GM12878 (cell line): ENCODE data around the gene HP1BP3. TPM values are rescaled to one million over a fixed set of nuclear protein-coding genes. Genes with fewer than 3 reads are reported as not detected.

Experiments used
- ATF7 ChIP-seq: fragments of 450-650 bp; IDR thresholded peaks from 2 replicates; pipeline ENCODE4 v1.6.1; 2016; ENCODE audit warnings: low read depth, mild to moderate bottlenecking
- BCL11A ChIP-seq: IDR thresholded peaks from 2 replicates; pipeline ENCODE4 v1.6.1; 2011; ENCODE audit warnings: low read depth, low read length
- BHLHE40 ChIP-seq, 2 experiments: fragments of 450-650 bp in 1 of 2; IDR thresholded peaks; 2 replicates each; pipeline ENCODE4 v1.6.1; 2011 to 2017; ENCODE audit warnings: low read depth in 2 of 2, borderline replicate concordance in 1 of 2, improper control_type of control experiment in 1 of 2, low read length in 1 of 2, mild to moderate bottlenecking in 1 of 2
- EED ChIP-seq: sonication (generic); IDR thresholded peaks from 2 replicates; pipeline ENCODE4 v1.6.1; 2016; ENCODE audit warnings: antibody characterized with exemption, low read depth
- EGR1 ChIP-seq, 2 experiments: IDR thresholded peaks; 1 replicate in 1 of 2; 2 replicates in 1 of 2; pipeline ENCODE4 v1.6.1; 2011 to 2012; ENCODE audit warnings: low read depth in 2 of 2, low read length in 2 of 2, borderline replicate concordance in 1 of 2, mild to moderate bottlenecking in 1 of 2, moderate library complexity in 1 of 2
- FOXM1 ChIP-seq: IDR thresholded peaks from 2 replicates; pipeline ENCODE4 v1.6.1; 2012; ENCODE audit warnings: low read depth, mild to moderate bottlenecking, inconsistent platforms, low read length, moderate library complexity
- HCFC1 ChIP-seq: fragments of 150-350 bp; IDR thresholded peaks from 2 replicates; pipeline ENCODE4 v1.6.1; 2014; ENCODE audit warnings: low read length
- HDGF ChIP-seq: fragments of 450-650 bp; IDR thresholded peaks from 2 replicates; pipeline ENCODE4 v1.6.1; 2016; ENCODE audit warnings: antibody characterized with exemption
- NBN ChIP-seq: fragments of 450-650 bp; IDR thresholded peaks from 2 replicates; pipeline ENCODE4 v1.6.1; 2016
- RB1 ChIP-seq: fragments of 450-650 bp; formaldehyde crosslinking; IDR thresholded peaks from 2 replicates; pipeline ENCODE4 v1.6.1; 2017; ENCODE audit warnings: mild to moderate bottlenecking, borderline replicate concordance
- SMARCA5 ChIP-seq: fragments of 450-650 bp; IDR thresholded peaks from 2 replicates; pipeline ENCODE4 v1.6.1; 2017; ENCODE audit warnings: mild to moderate bottlenecking
- SMC3 ChIP-seq: IDR thresholded peaks from 2 replicates; pipeline ENCODE4 v1.6.1; 2011; ENCODE audit warnings: low read length, improper control_type of control experiment, borderline replicate concordance
- STAT1 ChIP-seq: fragments of 450-650 bp; conservative IDR thresholded peaks from 2 replicates; pipeline ENCODE4 v1.6.1; 2014; ENCODE audit warnings: antibody characterized with exemption, mild to moderate bottlenecking
- polyA plus RNA-seq, 11 experiments: library from polyadenylated mRNA; depleted of rRNA in 4 of 11; unstranded in 6 of 11; stranded (reverse) in 5 of 11; fragments of >200 nt; fragmentation: Nextera tagmentation in 4 of 11; fragmentation: Illumina TruSeq in 1 of 11; extraction: Ambion mirVana in 4 of 11; extraction: Trizol in 1 of 11; gene quantifications; 1 replicate in 1 of 11; 2 replicates in 10 of 11; pipeline versions ENCODE4 v1.2.1 to v1.2.3, GENCODE V29; 2011 to 2016; ENCODE audit warnings: inconsistent platforms in 2 of 11, missing spikeins in 2 of 11, low read depth in 1 of 11
- total RNA-seq, 4 experiments: library from RNA; depleted of rRNA in 3 of 4; stranded (reverse); fragments of >200 nt in 3 of 4; fragmentation: Illumina TruSeq in 1 of 4; extraction: Trizol in 1 of 4; gene quantifications; 2 replicates each; pipeline versions ENCODE4 v1.2.1 to v1.2.3, GENCODE V29; 2013 to 2021
- TF ChIP-seq, protein P1 (sequence below): fragments of 450-650 bp; IDR thresholded peaks from 2 replicates; pipeline ENCODE4 v1.6.1; 2017; ENCODE audit warnings: mild to moderate bottlenecking, low read depth, inconsistent platforms; ENCODE audit not compliant: poor library complexity, severe bottlenecking
- TF ChIP-seq, protein P2 (sequence below): IDR thresholded peaks from 2 replicates; pipeline ENCODE4 v1.6.1; 2011; ENCODE audit warnings: low read depth, mild to moderate bottlenecking, low read length, moderate library complexity, borderline replicate concordance; ENCODE audit errors: extremely low read depth
- TF ChIP-seq, protein P3 (sequence below): IDR thresholded peaks from 2 replicates; pipeline ENCODE4 v1.6.1; 2012; ENCODE audit warnings: low read length, inconsistent platforms
- TF ChIP-seq, protein P4 (sequence below): IDR thresholded peaks from 2 replicates; pipeline ENCODE4 v1.6.1; 2011; ENCODE audit warnings: low read depth, low read length, improper control_type of control experiment, borderline replicate concordance
- TF ChIP-seq, protein P5 (sequence below): IDR thresholded peaks from 2 replicates; pipeline ENCODE4 v1.6.1; 2011; ENCODE audit warnings: borderline replicate concordance, low read depth, mild to moderate bottlenecking, moderate library complexity, mixed read lengths, low read length; ENCODE audit not compliant: insufficient read depth; ENCODE audit errors: extremely low read length
- TF ChIP-seq, protein P6 (sequence below): fragments of 450-650 bp; IDR thresholded peaks from 2 replicates; pipeline ENCODE4 v1.6.1; 2016; ENCODE audit warnings: mild to moderate bottlenecking

Gene HP1BP3
- total and polyA plus RNA-seq, 10 of the 15 experiments (the other 5 are each of a cell fraction or from before 2014, with no cell fraction given), result 32.6 to 188 (median 133) TPM

DNA sequence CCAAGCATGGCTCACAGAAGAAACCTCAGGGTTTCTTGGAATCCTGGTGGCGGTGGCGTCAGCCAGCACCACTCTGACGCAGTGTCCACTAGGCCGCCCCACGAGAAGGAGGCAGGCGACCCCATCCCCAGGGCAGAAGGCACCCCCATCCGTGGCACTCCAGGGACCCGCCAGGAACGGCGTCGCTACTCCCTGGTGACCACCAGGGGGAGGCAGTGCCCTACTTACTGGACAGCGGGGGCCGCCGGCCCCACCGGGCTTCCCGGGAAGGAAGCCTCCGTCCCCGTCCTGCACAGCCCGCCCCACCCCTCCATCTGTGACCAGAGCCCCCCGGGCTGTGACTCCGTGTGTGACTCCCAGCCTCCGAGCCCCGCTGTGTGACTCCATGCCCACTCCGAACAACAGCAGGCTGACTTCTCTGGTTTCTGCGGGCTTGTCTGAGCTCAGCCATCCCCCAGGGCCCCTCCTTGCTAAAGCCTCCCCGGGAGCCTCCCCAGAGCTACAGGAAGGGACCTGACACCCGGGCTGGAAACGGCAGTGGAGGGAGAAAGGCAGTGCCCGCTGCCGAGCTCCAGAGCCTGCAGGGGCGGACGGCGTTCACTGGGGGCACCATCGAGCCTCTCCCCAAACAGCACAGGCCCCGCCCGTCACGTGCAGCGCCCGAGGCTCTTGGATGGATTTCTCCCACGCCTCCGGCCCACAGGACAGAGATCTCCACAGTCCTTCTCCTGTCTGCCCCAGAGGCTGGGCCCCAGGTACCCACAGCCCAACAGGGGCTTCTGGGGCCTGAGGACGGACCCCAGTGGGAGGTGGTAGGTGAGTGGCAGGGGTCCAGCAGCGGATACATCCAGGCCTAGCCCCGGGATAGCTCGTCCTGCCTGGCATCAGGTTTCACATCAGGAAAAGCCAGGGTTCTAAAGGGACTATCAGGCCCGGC is 90.4 kb downstream of the HP1BP3 start (continued):
- TF ChIP-seq HCFC1, result 0 out of 2 replicates have a peak, but pooled peaks have one; percentile 5
- TF ChIP-seq, protein P1, sequence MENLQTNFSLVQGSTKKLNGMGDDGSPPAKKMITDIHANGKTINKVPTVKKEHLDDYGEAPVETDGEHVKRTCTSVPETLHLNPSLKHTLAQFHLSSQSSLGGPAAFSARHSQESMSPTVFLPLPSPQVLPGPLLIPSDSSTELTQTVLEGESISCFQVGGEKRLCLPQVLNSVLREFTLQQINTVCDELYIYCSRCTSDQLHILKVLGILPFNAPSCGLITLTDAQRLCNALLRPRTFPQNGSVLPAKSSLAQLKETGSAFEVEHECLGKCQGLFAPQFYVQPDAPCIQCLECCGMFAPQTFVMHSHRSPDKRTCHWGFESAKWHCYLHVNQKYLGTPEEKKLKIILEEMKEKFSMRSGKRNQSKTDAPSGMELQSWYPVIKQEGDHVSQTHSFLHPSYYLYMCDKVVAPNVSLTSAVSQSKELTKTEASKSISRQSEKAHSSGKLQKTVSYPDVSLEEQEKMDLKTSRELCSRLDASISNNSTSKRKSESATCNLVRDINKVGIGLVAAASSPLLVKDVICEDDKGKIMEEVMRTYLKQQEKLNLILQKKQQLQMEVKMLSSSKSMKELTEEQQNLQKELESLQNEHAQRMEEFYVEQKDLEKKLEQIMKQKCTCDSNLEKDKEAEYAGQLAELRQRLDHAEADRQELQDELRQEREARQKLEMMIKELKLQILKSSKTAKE, result no peak
- TF ChIP-seq FOXM1, result 0 out of 2 replicates have a peak, but pooled peaks have one; percentile 45
- TF ChIP-seq, protein P2, sequence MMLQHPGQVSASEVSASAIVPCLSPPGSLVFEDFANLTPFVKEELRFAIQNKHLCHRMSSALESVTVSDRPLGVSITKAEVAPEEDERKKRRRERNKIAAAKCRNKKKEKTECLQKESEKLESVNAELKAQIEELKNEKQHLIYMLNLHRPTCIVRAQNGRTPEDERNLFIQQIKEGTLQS, result 0 out of 2 replicates have a peak, but pooled peaks have one; percentile 5
- peak; percentile 80 for TF ChIP-seq SMC3
- no peak for TF ChIP-seq BCL11A
- TF ChIP-seq, protein P3, sequence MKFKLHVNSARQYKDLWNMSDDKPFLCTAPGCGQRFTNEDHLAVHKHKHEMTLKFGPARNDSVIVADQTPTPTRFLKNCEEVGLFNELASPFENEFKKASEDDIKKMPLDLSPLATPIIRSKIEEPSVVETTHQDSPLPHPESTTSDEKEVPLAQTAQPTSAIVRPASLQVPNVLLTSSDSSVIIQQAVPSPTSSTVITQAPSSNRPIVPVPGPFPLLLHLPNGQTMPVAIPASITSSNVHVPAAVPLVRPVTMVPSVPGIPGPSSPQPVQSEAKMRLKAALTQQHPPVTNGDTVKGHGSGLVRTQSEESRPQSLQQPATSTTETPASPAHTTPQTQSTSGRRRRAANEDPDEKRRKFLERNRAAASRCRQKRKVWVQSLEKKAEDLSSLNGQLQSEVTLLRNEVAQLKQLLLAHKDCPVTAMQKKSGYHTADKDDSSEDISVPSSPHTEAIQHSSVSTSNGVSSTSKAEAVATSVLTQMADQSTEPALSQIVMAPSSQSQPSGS, result no peak
- TF ChIP-seq HDGF, result 0 out of 2 replicates have a peak, but pooled peaks have one; percentile 64
- peak; percentile 43; the same call in 1 of the 2 replicates for TF ChIP-seq RB1
- TF ChIP-seq BHLHE40 (IDR thresholded peaks at IDR 0.05; ENCODE audit: borderline replicate concordance in 1 of 2, low read depth in 2 of 2, low read length in 1 of 2), result peak; percentile 99
- 0 out of 2 replicates have a peak, but pooled peaks have one; percentile 33 for TF ChIP-seq NBN
- TF ChIP-seq, protein P4, sequence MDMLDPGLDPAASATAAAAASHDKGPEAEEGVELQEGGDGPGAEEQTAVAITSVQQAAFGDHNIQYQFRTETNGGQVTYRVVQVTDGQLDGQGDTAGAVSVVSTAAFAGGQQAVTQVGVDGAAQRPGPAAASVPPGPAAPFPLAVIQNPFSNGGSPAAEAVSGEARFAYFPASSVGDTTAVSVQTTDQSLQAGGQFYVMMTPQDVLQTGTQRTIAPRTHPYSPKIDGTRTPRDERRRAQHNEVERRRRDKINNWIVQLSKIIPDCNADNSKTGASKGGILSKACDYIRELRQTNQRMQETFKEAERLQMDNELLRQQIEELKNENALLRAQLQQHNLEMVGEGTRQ, result peak; percentile 65
- no peak for TF ChIP-seq STAT1
- TF ChIP-seq, protein P5, sequence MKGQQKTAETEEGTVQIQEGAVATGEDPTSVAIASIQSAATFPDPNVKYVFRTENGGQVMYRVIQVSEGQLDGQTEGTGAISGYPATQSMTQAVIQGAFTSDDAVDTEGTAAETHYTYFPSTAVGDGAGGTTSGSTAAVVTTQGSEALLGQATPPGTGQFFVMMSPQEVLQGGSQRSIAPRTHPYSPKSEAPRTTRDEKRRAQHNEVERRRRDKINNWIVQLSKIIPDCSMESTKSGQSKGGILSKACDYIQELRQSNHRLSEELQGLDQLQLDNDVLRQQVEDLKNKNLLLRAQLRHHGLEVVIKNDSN, result peak; percentile 90
- TF ChIP-seq, protein P6, sequence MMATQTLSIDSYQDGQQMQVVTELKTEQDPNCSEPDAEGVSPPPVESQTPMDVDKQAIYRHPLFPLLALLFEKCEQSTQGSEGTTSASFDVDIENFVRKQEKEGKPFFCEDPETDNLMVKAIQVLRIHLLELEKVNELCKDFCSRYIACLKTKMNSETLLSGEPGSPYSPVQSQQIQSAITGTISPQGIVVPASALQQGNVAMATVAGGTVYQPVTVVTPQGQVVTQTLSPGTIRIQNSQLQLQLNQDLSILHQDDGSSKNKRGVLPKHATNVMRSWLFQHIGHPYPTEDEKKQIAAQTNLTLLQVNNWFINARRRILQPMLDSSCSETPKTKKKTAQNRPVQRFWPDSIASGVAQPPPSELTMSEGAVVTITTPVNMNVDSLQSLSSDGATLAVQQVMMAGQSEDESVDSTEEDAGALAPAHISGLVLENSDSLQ, result 0 out of 2 replicates have a peak, but pooled peaks have one; percentile 29
- TF ChIP-seq EED, result 0 out of 2 replicates have a peak, but pooled peaks have one; percentile 14
- TF ChIP-seq ATF7, result no peak
- 0 out of 3 replicates have a peak, but pooled peaks of 1 of the 2 experiments have one; percentile 26 for TF ChIP-seq EGR1 (IDR thresholded peaks at IDR 0.05; ENCODE audit: borderline replicate concordance in 1 of 2, low read depth in 2 of 2, low read length in 2 of 2)
- peak; percentile 43; the same call in 1 of the 2 replicates for TF ChIP-seq SMARCA5
